Parathyroid adenoma (tissue), 2 donors: ENCODE measurements around the gene UBB.

ENCODE experiments used
- H2AFZ ChIP-seq: fragments of 300-600 bp; sonication (generic); one replicate; pipeline ENCODE4 v1.7.0; 2017; ENCODE audit warnings: antibody characterized with exemption, mild to moderate bottlenecking
- H3K27ac ChIP-seq: fragments of 300-600 bp; sonication (generic); one replicate; pipeline ENCODE4 v1.7.0; 2017
- H3K27me3 ChIP-seq: fragments of 300-600 bp; sonication (generic); one replicate; pipeline ENCODE4 v1.7.0; 2017; ENCODE audit warnings: low read length; ENCODE audit not compliant: control insufficient read depth, insufficient read depth
- H3K36me3 ChIP-seq: fragments of 300-600 bp; sonication (generic); one replicate; pipeline ENCODE4 v1.7.0; 2017; ENCODE audit warnings: low read length; ENCODE audit not compliant: control insufficient read depth, insufficient read depth
- H3K4me1 ChIP-seq: fragments of 300-600 bp; sonication (generic); one replicate; pipeline ENCODE4 v1.7.0; 2017; ENCODE audit warnings: control low read depth
- H3K4me2 ChIP-seq: fragments of 300-600 bp; sonication (generic); one replicate; pipeline ENCODE4 v1.7.0; 2017; ENCODE audit warnings: low read length
- H3K4me3 ChIP-seq: fragments of 300-600 bp; sonication (generic); one replicate; pipeline ENCODE4 v1.7.0; 2017; ENCODE audit warnings: low read depth, low read length
- H3K79me2 ChIP-seq: fragments of 300-600 bp; sonication (generic); one replicate; pipeline ENCODE4 v1.7.0; 2017; ENCODE audit warnings: control low read depth
- H3K9ac ChIP-seq: fragments of 300-600 bp; sonication (generic); one replicate; pipeline ENCODE4 v1.7.0; 2017; ENCODE audit warnings: mild to moderate bottlenecking
- H3K9me3 ChIP-seq: fragments of 300-600 bp; sonication (generic); one replicate; pipeline ENCODE4 v1.7.0; 2017; ENCODE audit warnings: low read length; ENCODE audit not compliant: control insufficient read depth
- CTCF ChIP-seq: fragments of 300-600 bp; sonication (generic); IDR thresholded peaks from one replicate; pipeline ENCODE4 v1.7.0; 2017; ENCODE audit warnings: antibody characterized with exemption, mild to moderate bottlenecking
- donor health status: primary hyperparathyroidism.

UBB gene

GRCh38 chr17:16343569-16343968 lies 37.3 kb upstream of the UBB start:
- Histone ChIP-seq H3K79me2 (no peaks in the 10 kb centered on the region), H3K36me3 (no peaks in the 10 kb centered on the region), H3K27ac (no peak overlapping the region), H3K4me3 (no peak overlapping the region), H3K4me1 (no peaks in the 10 kb centered on the region), H3K27me3 (no peaks in the 10 kb centered on the region), H2AFZ (no peak overlapping the region), H3K9ac (no peak overlapping the region), H3K9me3 (no peaks in the 10 kb centered on the region), H3K4me2 (no peak overlapping the region)
- TF ChIP-seq CTCF, result no peak

- H3K9me3 ChIP-seq, result no peaks in the 10 kb centered on the region
- no peaks in the 10 kb centered on the region for H3K27me3 ChIP-seq
- no peak overlapping the region for H2AFZ ChIP-seq
- H3K9ac ChIP-seq, result no peak overlapping the region
- no peak for TF ChIP-seq CTCF
- no peak overlapping the region for H3K4me2 ChIP-seq
- H3K4me1 ChIP-seq, result no peaks in the 10 kb centered on the region
- no peak overlapping the region for H3K4me3 ChIP-seq
- H3K27ac ChIP-seq, result no peak overlapping the region
- H3K36me3 ChIP-seq, result no peaks in the 10 kb centered on the region
- no peaks in the 10 kb centered on the region for H3K79me2 ChIP-seq
Measured at GRCh38 chr17:16345565-16345964, 35.3 kb upstream of the UBB start.

GRCh38 chr17:16346721-16347271 lies 34.1 kb upstream of the UBB start:
- no peak overlapping the region for H3K9ac ChIP-seq

GRCh38 chr17:16348586-16348985 lies 32.3 kb upstream of the UBB start:
- no peak overlapping the region for H3K4me2 ChIP-seq
- H2AFZ ChIP-seq, result no peak overlapping the region
- no peak overlapping the region for H3K4me3 ChIP-seq
- no peaks in the 10 kb centered on the region for H3K36me3 ChIP-seq
- no peaks in the 10 kb centered on the region for H3K27me3 ChIP-seq
- TF ChIP-seq CTCF, result no peak
- no peaks in the 10 kb centered on the region for H3K4me1 ChIP-seq
- no peak overlapping the region for H3K27ac ChIP-seq
- H3K9ac ChIP-seq, result no peak overlapping the region
- H3K79me2 ChIP-seq, result no peaks in the 10 kb centered on the region
- H3K9me3 ChIP-seq, result no peaks in the 10 kb centered on the region

More at GRCh38 chr17:16346721-16347271, 34.1 kb upstream of the UBB start:
- no peak overlapping the region for H3K4me2 ChIP-seq
- H3K36me3 ChIP-seq, result no peaks in the 10 kb centered on the region
- no peak overlapping the region for H3K27ac ChIP-seq
- no peaks in the 10 kb centered on the region for H3K27me3 ChIP-seq
- H3K4me3 ChIP-seq, result no peak overlapping the region
- H3K4me1 ChIP-seq, result no peaks in the 10 kb centered on the region
- H2AFZ ChIP-seq, result no peak overlapping the region
- H3K79me2 ChIP-seq, result no peaks in the 10 kb centered on the region
- H3K9me3 ChIP-seq, result no peaks in the 10 kb centered on the region
- TF ChIP-seq CTCF, result no peak

- Histone ChIP-seq H3K27ac (no peak overlapping the region), H3K4me3 (no peak overlapping the region), H3K9me3 (no peaks in the 10 kb centered on the region), H3K79me2 (no peaks in the 10 kb centered on the region), H3K9ac (no peak overlapping the region), H2AFZ (no peak overlapping the region), H3K4me1 (no peaks in the 10 kb centered on the region), H3K27me3 (no peaks in the 10 kb centered on the region), H3K36me3 (no peaks in the 10 kb centered on the region), H3K4me2 (no peak overlapping the region)
- TF ChIP-seq CTCF, result no peak
Measured at GRCh38 chr17:16349431-16349830, 31.5 kb upstream of the UBB start.
